ENCODE measurements around the gene RUNDC1.
A peak's percentile ranks its signal among the peaks of the same experiment; 100 is the strongest.
"Not testable (repeated sequence)": the region's sequence is repeated elsewhere in the genome, so short reads cannot be mapped to it uniquely, and the experiment has no call there.

RUNDC1 gene

GRCh38 chr17:42964161-42964932 lies 16.0 kb upstream of the RUNDC1 start, which contains the start of gene AARSD1:
Gene AARSD1, minus strand, starts transcription at chr17:42964454. Its CDS starts 14 bp downstream, at chr17:42964440.
- H3K4me3 ChIP-seq (ENCODE audit: low read depth, low read length), result peak within 1 kb of the TSS; percentile 94
- TF ChIP-seq CTCF (IDR thresholded peaks at IDR 0.05; ENCODE audit: low read depth, low read length) (no peak), MAX (IDR thresholded peaks at IDR 0.05; ENCODE audit: low read depth, low read length) (peak; percentile 90), POLR2A (IDR thresholded peaks at IDR 0.05; ENCODE audit: extremely low read depth, insufficient read length) (peak; percentile 93), MYC (IDR thresholded peaks at IDR 0.05; ENCODE audit: low read depth, low read length) (peak; percentile 93)
- peak; percentile 96 for DNase-seq (ENCODE audit: low read depth)

DNA sequence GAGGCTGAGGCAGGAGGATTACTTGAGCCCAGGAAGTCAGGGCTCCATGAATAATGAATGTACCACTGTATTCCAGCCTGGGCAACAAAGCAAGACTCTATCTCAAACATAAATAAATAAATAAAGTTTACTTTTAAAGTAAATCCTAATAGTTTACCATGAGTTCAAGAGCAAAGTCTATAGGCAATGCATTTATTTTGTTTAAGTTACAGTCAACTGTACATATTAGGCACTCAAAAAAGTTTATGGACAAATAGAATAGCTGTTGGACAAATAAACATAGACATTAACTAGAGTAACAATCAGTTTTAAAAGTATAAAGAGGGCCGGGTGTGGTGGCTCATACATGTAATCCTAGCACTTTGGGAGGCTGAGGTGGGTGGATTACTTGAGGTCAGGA lies 12.4 kb upstream of the RUNDC1 start:
- DNase-seq (ENCODE audit: low read depth), result no peak
- H3K4me3 ChIP-seq (ENCODE audit: low read depth, low read length), result no peak overlapping the region
- TF ChIP-seq MAX (IDR thresholded peaks at IDR 0.05; ENCODE audit: low read depth, low read length) (no peak), CTCF (IDR thresholded peaks at IDR 0.05; ENCODE audit: low read depth, low read length) (no peak), POLR2A (IDR thresholded peaks at IDR 0.05; ENCODE audit: extremely low read depth, insufficient read length) (no peak), MYC (IDR thresholded peaks at IDR 0.05; ENCODE audit: low read depth, low read length) (no peak)

GRCh38 chr17:42969001-42969581 lies 11.3 kb upstream of the RUNDC1 start:
- peak; percentile 72 for DNase-seq (ENCODE audit: low read depth)
- H3K4me3 ChIP-seq (ENCODE audit: low read depth, low read length), result no peak overlapping the region
- TF ChIP-seq MAX (IDR thresholded peaks at IDR 0.05; ENCODE audit: low read depth, low read length), result no peak
- no peak for TF ChIP-seq MYC (IDR thresholded peaks at IDR 0.05; ENCODE audit: low read depth, low read length)
- no peak for TF ChIP-seq POLR2A (IDR thresholded peaks at IDR 0.05; ENCODE audit: extremely low read depth, insufficient read length)
- no peak for TF ChIP-seq CTCF (IDR thresholded peaks at IDR 0.05; ENCODE audit: low read depth, low read length)

GRCh38 chr17:42971589-42971988 lies 8.8 kb upstream of the RUNDC1 start:
- no peak overlapping the region for H3K4me3 ChIP-seq (ENCODE audit: low read depth, low read length)
- TF ChIP-seq POLR2A (IDR thresholded peaks at IDR 0.05; ENCODE audit: extremely low read depth, insufficient read length) (no peak), MAX (IDR thresholded peaks at IDR 0.05; ENCODE audit: low read depth, low read length) (no peak)
- no peak for DNase-seq (ENCODE audit: low read depth)

DNA sequence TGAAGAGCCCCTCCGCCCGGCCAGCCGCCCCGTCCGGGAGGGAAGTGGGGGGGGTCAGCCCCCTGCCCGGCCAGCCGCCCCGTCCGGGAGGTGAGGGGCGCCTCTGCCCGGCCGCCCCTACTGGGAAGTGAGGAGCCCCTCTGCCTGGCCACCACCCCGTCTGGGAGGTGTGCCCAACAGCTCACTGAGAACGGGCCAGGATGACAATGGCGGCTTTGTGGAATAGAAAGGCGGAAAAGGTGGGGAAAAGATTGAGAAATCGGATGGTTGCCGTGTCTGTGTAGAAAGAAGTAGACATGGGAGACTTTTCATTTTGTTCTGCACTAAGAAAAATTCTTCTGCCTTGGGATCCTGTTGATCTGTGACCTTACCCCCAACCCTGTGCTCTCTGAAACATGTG lies 7.0 kb upstream of the RUNDC1 start:
- H3K4me3 ChIP-seq (ENCODE audit: low read depth, low read length); DNase-seq (ENCODE audit: low read depth): not testable (repeated sequence)

GRCh38 chr17:42975265-42975664 lies 5.1 kb upstream of the RUNDC1 start:
- no peak overlapping the region for H3K4me3 ChIP-seq (ENCODE audit: low read depth, low read length)
- TF ChIP-seq MYC (IDR thresholded peaks at IDR 0.05; ENCODE audit: low read depth, low read length), result no peak
- TF ChIP-seq POLR2A (IDR thresholded peaks at IDR 0.05; ENCODE audit: extremely low read depth, insufficient read length), result no peak
- no peak for TF ChIP-seq MAX (IDR thresholded peaks at IDR 0.05; ENCODE audit: low read depth, low read length)
- no peak for TF ChIP-seq CTCF (IDR thresholded peaks at IDR 0.05; ENCODE audit: low read depth, low read length)
- DNase-seq (ENCODE audit: low read depth), result peak; percentile 55

- not testable (repeated sequence) for H3K4me3 ChIP-seq (ENCODE audit: low read depth, low read length); DNase-seq (ENCODE audit: low read depth)
These were observed 4.7 kb upstream of the RUNDC1 start for GRCh38 chr17:42975701-42976100.

Measured in NB4 (cell line).